Effector memory CD4-positive, alpha-beta T cell (primary cell): ENCODE results near the gene MYLK.

Experiments
- DNase-seq, 3 donors: peaks; one replicate each; pipeline ENCODE4 v3.0.0-alpha.2; 2020
- H3K27ac ChIP-seq: 2 replicates; pipeline ENCODE4 v1.7.0; 2013; ENCODE audit warnings: mild to moderate bottlenecking, low read length, moderate library complexity; ENCODE audit not compliant: insufficient read depth, poor library complexity, severe bottlenecking
- H3K27me3 ChIP-seq: replicated peaks from 2 replicates; pipeline ENCODE4 v1.7.0; 2013; ENCODE audit warnings: mild to moderate bottlenecking, low read length; ENCODE audit not compliant: insufficient read depth, control insufficient read depth, poor library complexity, severe bottlenecking
- H3K36me3 ChIP-seq: 2 replicates; pipeline ENCODE4 v1.7.0; 2013; ENCODE audit warnings: mild to moderate bottlenecking, low read length, moderate library complexity; ENCODE audit not compliant: control insufficient read depth, insufficient read depth
- H3K4me1 ChIP-seq: 2 replicates; pipeline ENCODE4 v1.7.0; 2013; ENCODE audit warnings: low read length, mild to moderate bottlenecking; ENCODE audit not compliant: control insufficient read depth, insufficient read depth, poor library complexity, severe bottlenecking
- H3K4me3 ChIP-seq: 2 replicates; pipeline ENCODE4 v1.7.0; 2013; ENCODE audit warnings: low read length, low read depth, mild to moderate bottlenecking; ENCODE audit not compliant: insufficient read depth, poor library complexity, severe bottlenecking
- H3K9me3 ChIP-seq: 2 replicates; pipeline ENCODE4 v1.7.0; 2013; ENCODE audit warnings: mild to moderate bottlenecking, low read length, moderate library complexity; ENCODE audit not compliant: control insufficient read depth

The MYLK gene

GRCh38 chr3:123692041-123692440 is 192.1 kb downstream of the MYLK start:
- Histone ChIP-seq H3K27ac (no peak overlapping the region), H3K27me3 (no peaks in the 10 kb centered on the region), H3K4me1 (no peaks in the 10 kb centered on the region), H3K9me3 (no peaks in the 10 kb centered on the region), H3K36me3 (no peaks in the 10 kb centered on the region), H3K4me3 (no peak overlapping the region)
- no peak for DNase-seq

- no peak overlapping the region for H3K27ac ChIP-seq
- no peaks in the 10 kb centered on the region for H3K27me3 ChIP-seq
- no peaks in the 10 kb centered on the region for H3K4me1 ChIP-seq
- H3K4me3 ChIP-seq: no peak overlapping the region
- DNase-seq: no peak
- no peaks in the 10 kb centered on the region for H3K9me3 ChIP-seq
- H3K36me3 ChIP-seq: no peaks in the 10 kb centered on the region
Observed at GRCh38 chr3:123689831-123690230, 194.3 kb downstream of the MYLK start.

GRCh38 chr3:123688241-123688747 is 195.8 kb downstream of the MYLK start:
- H3K27ac ChIP-seq: no peak overlapping the region

GRCh38 chr3:123687286-123687685 is 196.8 kb downstream of the MYLK start:
- no peaks in the 10 kb centered on the region for H3K4me1 ChIP-seq
- no peaks in the 10 kb centered on the region for H3K27me3 ChIP-seq
- H3K27ac ChIP-seq: no peak overlapping the region
- H3K36me3 ChIP-seq: no peaks in the 10 kb centered on the region
- no peaks in the 10 kb centered on the region for H3K9me3 ChIP-seq
- H3K4me3 ChIP-seq: no peak overlapping the region
- DNase-seq: no peak

More at GRCh38 chr3:123688241-123688747, 195.8 kb downstream of the MYLK start:
- H3K4me1 ChIP-seq: no peaks in the 10 kb centered on the region
- no peaks in the 10 kb centered on the region for H3K27me3 ChIP-seq
- no peak overlapping the region for H3K4me3 ChIP-seq
- DNase-seq: no peak
- H3K9me3 ChIP-seq: no peaks in the 10 kb centered on the region
- no peaks in the 10 kb centered on the region for H3K36me3 ChIP-seq

- H3K27me3 ChIP-seq: no peaks in the 10 kb centered on the region
- no peak for DNase-seq
- no peaks in the 10 kb centered on the region for H3K4me1 ChIP-seq
- no peaks in the 10 kb centered on the region for H3K9me3 ChIP-seq
- H3K27ac ChIP-seq: no peak overlapping the region
- no peaks in the 10 kb centered on the region for H3K36me3 ChIP-seq
- H3K4me3 ChIP-seq: no peak overlapping the region
Observed at GRCh38 chr3:123686251-123686650, 197.9 kb downstream of the MYLK start.

- Histone ChIP-seq H3K4me3 (no peak overlapping the region), H3K27me3 (no peaks in the 10 kb centered on the region), H3K9me3 (no peaks in the 10 kb centered on the region), H3K4me1 (no peaks in the 10 kb centered on the region), H3K27ac (no peak overlapping the region), H3K36me3 (no peaks in the 10 kb centered on the region)
- DNase-seq: no peak
Observed at GRCh38 chr3:123685780-123686179, 198.4 kb downstream of the MYLK start.

- H3K27ac ChIP-seq: no peak overlapping the region
- H3K36me3 ChIP-seq: no peaks in the 10 kb centered on the region
- H3K27me3 ChIP-seq: no peaks in the 10 kb centered on the region
- no peak overlapping the region for H3K4me3 ChIP-seq
- H3K4me1 ChIP-seq: no peaks in the 10 kb centered on the region
- DNase-seq: no peak
- no peaks in the 10 kb centered on the region for H3K9me3 ChIP-seq
Observed at GRCh38 chr3:123684636-123685035, 199.5 kb downstream of the MYLK start.

GRCh38 chr3:123684209-123684608 is 199.9 kb downstream of the MYLK start:
- H3K27me3 ChIP-seq: no peaks in the 10 kb centered on the region
- no peak overlapping the region for H3K27ac ChIP-seq
- no peak overlapping the region for H3K4me3 ChIP-seq
- no peak for DNase-seq
- no peaks in the 10 kb centered on the region for H3K36me3 ChIP-seq
- no peaks in the 10 kb centered on the region for H3K4me1 ChIP-seq
- H3K9me3 ChIP-seq: no peaks in the 10 kb centered on the region

GRCh38 chr3:123683505-123684154 is 200.5 kb downstream of the MYLK start:
- Histone ChIP-seq H3K9me3 (no peaks in the 10 kb centered on the region), H3K36me3 (no peaks in the 10 kb centered on the region), H3K27ac (no peak overlapping the region), H3K4me3 (no peak overlapping the region), H3K27me3 (no peaks in the 10 kb centered on the region), H3K4me1 (no peaks in the 10 kb centered on the region)
- DNase-seq: no peak

- Histone ChIP-seq H3K4me3 (no peak overlapping the region), H3K4me1 (no peaks in the 10 kb centered on the region), H3K27ac (no peak overlapping the region), H3K36me3 (no peaks in the 10 kb centered on the region), H3K9me3 (no peaks in the 10 kb centered on the region), H3K27me3 (no peaks in the 10 kb centered on the region)
- no peak for DNase-seq
Observed at GRCh38 chr3:123682781-123683504, 201.2 kb downstream of the MYLK start.
